ENCODE data around the gene ABHD8. TPM values are rescaled to one million over a fixed set of nuclear protein-coding genes. Genes with fewer than 3 reads are reported as not detected.

ABHD8 gene
- total and polyA plus RNA-seq, 2 donors (not counting 1 experiment from before 2014, with no cell fraction given): 5.2 to 7.2 TPM

GRCh38 chr19:17246681-17247425, 56.4 kb downstream of the ABHD8 start:
- Histone ChIP-seq H2AFZ (ENCODE audit: insufficient read depth, low read depth, low read length, poor library complexity, severe bottlenecking) (peak overlapping the region; percentile 76), H3K36me3 (replicated peaks in 1 of 2; ENCODE audit: control extremely low read depth in 1 of 2, control insufficient read depth in 1 of 2, extremely low read depth in 1 of 2, insufficient read depth in 2 of 2, low read length in 1 of 2) (no peaks in the 10 kb centered on the region), H3K9ac (ENCODE audit: low read length) (peak overlapping the region; percentile 69), H3K4me1 (ENCODE audit: control insufficient read depth in 2 of 2, insufficient read depth in 2 of 2, low read length in 2 of 2) (peaks cover 5 to 29% of the 10 kb centered on the region in 2 donors), H4K20me1 (ENCODE audit: control insufficient read depth, insufficient read depth, low read length, poor library complexity, severe bottlenecking) (no peaks in the 10 kb centered on the region), H3K27ac (ENCODE audit: low read length in 2 of 2) (no peak overlapping the region), H3K9me3 (ENCODE audit: control extremely low read depth in 1 of 3, control insufficient read depth in 2 of 3, insufficient read depth in 1 of 3, low read length in 2 of 3) (no peaks in the 10 kb centered on the region), H3K4me2 (replicated peaks; ENCODE audit: low read depth, low read length, poor library complexity, severe bottlenecking) (peak overlapping the region; percentile 85), H3K79me2 (ENCODE audit: control insufficient read depth, insufficient read depth, low read length) (no peaks in the 10 kb centered on the region), H3K27me3 (replicated peaks in 1 of 4; ENCODE audit: control extremely low read depth in 1 of 4, control insufficient read depth in 3 of 4, insufficient read depth in 4 of 4, low read length in 3 of 4) (no peaks in the 10 kb centered on the region), H3K4me3 (ENCODE audit: control extremely low read depth in 1 of 5, extremely low read depth in 1 of 5, insufficient read depth in 1 of 5, low read depth in 2 of 5, low read length in 4 of 5) (peak overlapping the region; percentile 9 to 76 (median 65))
- ChIA-PET CTCF (interaction anchor here (0.9 kb wide), 1 partner anchor 25 kb away, joined by 3 read pairs; no protein-coding TSS in a partner anchor), POLR2A (interaction anchor here (0.6 kb wide), 1 partner anchor 596 kb away, joined by 6 read pairs; no protein-coding TSS in a partner anchor)
- peak overlapping the region; percentile 95 for H3K27ac Mint-ChIP-seq
- 27% methylated on average over 20 of the region's 21 CpGs for WGBS (ENCODE audit: insufficient coverage)
- intact Hi-C loops (cut with micrococcal nuclease): loop anchor here (1.0 kb wide), 2 partner anchors 13 to 21 kb away; partner anchors contain the start of gene OCEL1
- peak overlapping the region; percentile 95 for H3K4me3 Mint-ChIP-seq
- DNase-seq (no peak), ATAC-seq (ENCODE audit: low read depth) (no peak)
- peaks cover 25% of the 10 kb centered on the region for H3K4me1 Mint-ChIP-seq
- no peaks in the 10 kb centered on the region for H3K27me3 Mint-ChIP-seq
- TF ChIP-seq CTCF (IDR thresholded peaks at IDR 0.05): no peak
- H3K9me3 Mint-ChIP-seq (ENCODE audit: insufficient read depth): no peaks in the 10 kb centered on the region

GRCh38 chr19:17245535-17245984, 57.7 kb downstream of the ABHD8 start, which contains the start of gene NR2F6:
TSS of gene NR2F6 (minus strand) at chr19:17245919. CDS start at chr19:17245220, 699 bp downstream.
- DNase-seq: peak; percentile 78
- Histone ChIP-seq H2AFZ (ENCODE audit: insufficient read depth, low read depth, low read length, poor library complexity, severe bottlenecking) (peak within 1 kb of the TSS; percentile 76), H3K9ac (ENCODE audit: low read length) (peak within 1 kb of the TSS; percentile 69), H3K4me1 (ENCODE audit: control insufficient read depth in 2 of 2, insufficient read depth in 2 of 2, low read length in 2 of 2) (peaks cover 5 to 29% of the 10 kb centered on the region in 2 donors), H3K27ac (ENCODE audit: low read length in 2 of 2) (peak within 1 kb of the TSS in 1 of 2 donors; percentile 38), H3K4me3 (ENCODE audit: control extremely low read depth in 1 of 5, extremely low read depth in 1 of 5, insufficient read depth in 1 of 5, low read depth in 2 of 5, low read length in 4 of 5) (peak within 1 kb of the TSS; percentile 9 to 76 (median 65)), H3K27me3 (replicated peaks in 1 of 4; ENCODE audit: control extremely low read depth in 1 of 4, control insufficient read depth in 3 of 4, insufficient read depth in 4 of 4, low read length in 3 of 4) (no peaks in the 10 kb centered on the region), H3K4me2 (replicated peaks; ENCODE audit: low read depth, low read length, poor library complexity, severe bottlenecking) (peak within 1 kb of the TSS; percentile 85), H3K79me2 (ENCODE audit: control insufficient read depth, insufficient read depth, low read length) (no peaks in the 10 kb centered on the region), H3K9me3 (ENCODE audit: control extremely low read depth in 1 of 3, control insufficient read depth in 2 of 3, insufficient read depth in 1 of 3, low read length in 2 of 3) (peaks cover 0 to 2% (median 0%) of the 10 kb centered on the region in 3 donors), H4K20me1 (ENCODE audit: control insufficient read depth, insufficient read depth, low read length, poor library complexity, severe bottlenecking) (no peaks in the 10 kb centered on the region), H3K36me3 (replicated peaks in 1 of 2; ENCODE audit: control extremely low read depth in 1 of 2, control insufficient read depth in 1 of 2, extremely low read depth in 1 of 2, insufficient read depth in 2 of 2, low read length in 1 of 2) (no peaks in the 10 kb centered on the region)
- ATAC-seq (ENCODE audit: low read depth): peak; percentile 28
- ChIA-PET CTCF (no interaction called here), POLR2A (interaction anchor here (0.5 to 0.9 kb wide), 3 partner anchors 21 to 170 kb away, joined by 3 to 5 read pairs (median 4); partner anchors contain the start of genes BABAM1, MYO9B and USE1)
- Mint-ChIP-seq H3K4me3 (peak within 1 kb of the TSS; percentile 95), H3K4me1 (peaks cover 25% of the 10 kb centered on the region), H3K27ac (peak within 1 kb of the TSS; percentile 95), H3K9me3 (ENCODE audit: insufficient read depth) (no peaks in the 10 kb centered on the region), H3K27me3 (no peaks in the 10 kb centered on the region)
- intact Hi-C loops (cut with micrococcal nuclease): loop anchor here (1.0 kb wide), 1 partner anchor 10 kb away; no protein-coding TSS in a partner anchor
- WGBS (ENCODE audit: insufficient coverage): under 1% methylated on average over 72 of the region's 72 CpGs
- TF ChIP-seq CTCF (IDR thresholded peaks at IDR 0.05) (no peak), EZH2 (IDR thresholded peaks at IDR 0.05; ENCODE audit: borderline replicate concordance, insufficient read depth, low read depth, low read length, poor library complexity, severe bottlenecking) (no peak)
